H9 (cell line): Measurements from ENCODE around the gene DIRAS2. TPM values are rescaled to one million over a fixed set of nuclear protein-coding genes. Genes with fewer than 3 reads are reported as not detected.

Experiments used
- DNase-seq: peaks from one replicate; pipeline ENCODE4 v3.0.0-alpha.2; 2017
- H2AFZ ChIP-seq: one replicate; pipeline ENCODE4 v1.6.1; 2013; ENCODE audit warnings: mild to moderate bottlenecking, low read length, control low read depth, moderate library complexity
- H2AK5ac ChIP-seq: 2 replicates; pipeline ENCODE4 v1.6.1; 2013; ENCODE audit warnings: low read length, control low read depth, mixed read lengths; ENCODE audit not compliant: insufficient read length
- H2BK120ac ChIP-seq: one replicate; pipeline ENCODE4 v1.6.1; 2013; ENCODE audit warnings: low read depth, mild to moderate bottlenecking, low read length, control low read depth, inconsistent platforms; ENCODE audit not compliant: poor library complexity, severe bottlenecking
- H2BK12ac ChIP-seq: 2 replicates; pipeline ENCODE4 v1.6.1; 2013; ENCODE audit warnings: low read length, control low read depth, mixed read lengths, low read depth; ENCODE audit not compliant: insufficient read length
- H2BK15ac ChIP-seq: 2 replicates; pipeline ENCODE4 v1.6.1; 2013; ENCODE audit warnings: low read depth, low read length, control low read depth
- H2BK20ac ChIP-seq: one replicate; pipeline ENCODE4 v1.6.1; 2013; ENCODE audit warnings: low read depth, mild to moderate bottlenecking, low read length, control low read depth, inconsistent platforms; ENCODE audit not compliant: poor library complexity, severe bottlenecking
- H2BK5ac ChIP-seq: 2 replicates; pipeline ENCODE4 v1.6.1; 2013; ENCODE audit warnings: low read length, control low read depth, mixed read lengths; ENCODE audit not compliant: insufficient read length
- H3K14ac ChIP-seq: 2 replicates; pipeline ENCODE4 v1.6.1; 2013; ENCODE audit warnings: low read length, control low read depth; ENCODE audit not compliant: insufficient read depth
- H3K18ac ChIP-seq: 2 replicates; pipeline ENCODE4 v1.6.1; 2013; ENCODE audit warnings: low read depth, mild to moderate bottlenecking, mixed read lengths, low read length, control low read depth; ENCODE audit not compliant: insufficient read length
- H3K23ac ChIP-seq: 2 replicates; pipeline ENCODE4 v1.6.1; 2013; ENCODE audit warnings: low read length, control low read depth, mixed read lengths, low read depth; ENCODE audit not compliant: insufficient read length
- H3K23me2 ChIP-seq: 2 replicates; pipeline ENCODE4 v1.6.1; 2013; ENCODE audit warnings: low read depth, mild to moderate bottlenecking, mixed read lengths, low read length, control low read depth; ENCODE audit not compliant: insufficient read length, poor library complexity, severe bottlenecking
- H3K27ac ChIP-seq: 2 replicates; pipeline ENCODE4 v1.5.1; 2013; ENCODE audit warnings: low read length, control low read depth, mixed read lengths, low read depth; ENCODE audit not compliant: insufficient read length
- H3K27me3 ChIP-seq: 2 replicates; pipeline ENCODE4 v1.6.1; 2013; ENCODE audit warnings: low read length, control low read depth, inconsistent platforms; ENCODE audit not compliant: insufficient read depth
- H3K4ac ChIP-seq: 2 replicates; pipeline ENCODE4 v1.6.1; 2013; ENCODE audit warnings: low read depth, mild to moderate bottlenecking, control low read depth, inconsistent platforms, low read length, moderate library complexity
- H3K4me1 ChIP-seq: 2 replicates; pipeline ENCODE4 v1.6.1; 2013; ENCODE audit warnings: low read length, control low read depth, inconsistent platforms; ENCODE audit not compliant: insufficient read depth
- H3K4me2 ChIP-seq: 2 replicates; pipeline ENCODE4 v1.6.1; 2013; ENCODE audit warnings: low read length, control low read depth, mixed read lengths; ENCODE audit not compliant: insufficient read length, insufficient read depth
- H3K56ac ChIP-seq: 2 replicates; pipeline ENCODE4 v1.6.1; 2013; ENCODE audit warnings: low read depth, mild to moderate bottlenecking, mixed read lengths, low read length, control low read depth; ENCODE audit not compliant: insufficient read length
- H3K79me1 ChIP-seq: 2 replicates; pipeline ENCODE4 v1.6.1; 2013; ENCODE audit warnings: low read depth, mild to moderate bottlenecking, moderate library complexity, low read length, control low read depth, inconsistent platforms; ENCODE audit not compliant: insufficient read depth, poor library complexity, severe bottlenecking
- H3K79me2 ChIP-seq: 2 replicates; pipeline ENCODE4 v1.6.1; 2013; ENCODE audit warnings: low read length, control low read depth, inconsistent platforms; ENCODE audit not compliant: insufficient read depth
- H3K9ac ChIP-seq: 2 replicates; pipeline ENCODE4 v1.6.1; 2013; ENCODE audit warnings: low read length, control low read depth, mixed read lengths; ENCODE audit not compliant: insufficient read length; ENCODE audit errors: extremely low read depth
- H3K9me3 ChIP-seq: one replicate; pipeline ENCODE4 v1.6.1; 2013; ENCODE audit warnings: low read depth, low read length, inconsistent platforms; ENCODE audit not compliant: control insufficient read depth
- H3T11ph ChIP-seq: one replicate; pipeline ENCODE4 v1.6.1; 2013; ENCODE audit warnings: mild to moderate bottlenecking, low read length, control low read depth, inconsistent platforms
- H4K20me1 ChIP-seq: one replicate; pipeline ENCODE4 v1.6.1; 2013; ENCODE audit not compliant: control insufficient read depth, insufficient read length, insufficient read depth
- H4K5ac ChIP-seq: 2 replicates; pipeline ENCODE4 v1.6.1; 2013; ENCODE audit warnings: low read depth, mild to moderate bottlenecking, mixed read lengths, low read length, control low read depth; ENCODE audit not compliant: insufficient read length
- H4K8ac ChIP-seq: replicated peaks from 2 replicates; pipeline ENCODE4 v1.6.1; 2013; ENCODE audit warnings: low read length, control low read depth, mixed read lengths, low read depth; ENCODE audit not compliant: insufficient read length
- H4K91ac ChIP-seq: 2 replicates; pipeline ENCODE4 v1.6.1; 2013; ENCODE audit warnings: low read depth, mild to moderate bottlenecking, moderate library complexity, mixed read lengths, low read length, control low read depth; ENCODE audit not compliant: insufficient read length
- H3K27ac Mint-ChIP-seq, 3 experiments: 2 replicates in 2 of 3; 3 replicates in 1 of 3; pipeline ENCODE4 v1.8.0; 2020 to 2021; ENCODE audit warnings: mixed read lengths in 3 of 3, mild to moderate bottlenecking in 1 of 3, moderate library complexity in 1 of 3
- H3K27me3 Mint-ChIP-seq: 2 replicates; pipeline ENCODE4 v1.8.0; 2021; ENCODE audit warnings: low read depth, mild to moderate bottlenecking, moderate library complexity, mixed read lengths
- H3K36me3 Mint-ChIP-seq, 3 experiments: 2 replicates in 2 of 3; 3 replicates in 1 of 3; pipeline ENCODE4 v1.8.0; 2020 to 2021; ENCODE audit warnings: low read depth in 3 of 3, mixed read lengths in 3 of 3; ENCODE audit not compliant: insufficient read depth in 1 of 3
- H3K4me1 Mint-ChIP-seq, 2 experiments: 2 replicates each; pipeline ENCODE4 v1.8.0; 2020; ENCODE audit warnings: mixed read lengths in 2 of 2
- H3K4me3 Mint-ChIP-seq, 2 experiments: 2 replicates in 1 of 2; 3 replicates in 1 of 2; pipeline ENCODE4 v1.8.0; 2020 to 2021; ENCODE audit warnings: mild to moderate bottlenecking in 2 of 2, mixed read lengths in 2 of 2, moderate library complexity in 1 of 2
- H3K9me3 Mint-ChIP-seq, 2 experiments: 2 replicates in 1 of 2; 3 replicates in 1 of 2; pipeline ENCODE4 v1.8.0; 2020; ENCODE audit warnings: mild to moderate bottlenecking in 2 of 2, mixed read lengths in 2 of 2, moderate library complexity in 1 of 2
- WGBS: extraction: QIAGEN DNeasy Blood & Tissue Kit; methylation state at CpG from one replicate; pipeline ENCODE4 v1.1.7; 2013; ENCODE audit warnings: missing lambda C conversion rate, low lambda C conversion rate, mixed read lengths; ENCODE audit not compliant: insufficient read length; ENCODE audit errors: extremely low coverage; 5-methylcytosine and 5-hydroxymethylcytosine counted together
- total RNA-seq: library from RNA; stranded (reverse); gene quantifications from 2 replicates; pipeline ENCODE4 v1.2.1, GENCODE V29; 2021
- TF ChIP-seq, protein P1 (sequence below): fragments of 200-600 bp; sonication (generic); conservative IDR thresholded peaks from 3 replicates; pipeline ENCODE4 v1.8.0; 2021; ENCODE audit warnings: antibody characterized with exemption, mild to moderate bottlenecking

Gene DIRAS2
- total RNA-seq, 1 experiment from 2014 or later: not detected

DNA sequence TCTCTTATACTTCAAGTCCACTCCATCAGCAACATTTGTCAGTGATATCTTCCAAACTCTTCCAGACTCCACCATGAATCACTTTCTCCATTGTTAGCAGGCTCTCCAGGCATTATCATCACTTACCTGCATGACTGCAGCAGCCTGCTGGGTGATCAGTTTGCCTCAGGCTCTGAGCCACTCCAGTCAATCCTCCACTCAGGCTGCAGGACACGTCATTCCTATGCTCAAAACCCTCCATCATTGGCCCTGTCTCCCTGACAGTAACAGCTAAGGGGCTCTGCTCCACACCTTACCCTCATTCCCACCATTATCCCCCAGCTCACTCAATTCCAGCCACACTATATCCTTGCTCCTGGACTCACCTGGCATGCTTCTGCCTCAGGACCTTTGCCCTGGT lies 10.7 kb downstream of the DIRAS2 start:
- Mint-ChIP-seq H3K27ac (no peak overlapping the region), H3K4me1 (no peaks in the 10 kb centered on the region), H3K27me3 (no peaks in the 10 kb centered on the region), H3K4me3 (no peak overlapping the region), H3K9me3 (no peaks in the 10 kb centered on the region), H3K36me3 (no peaks in the 10 kb centered on the region)
- no peaks in the 10 kb centered on the region for H3K23me2 ChIP-seq
- no peaks in the 10 kb centered on the region for H3K27me3 ChIP-seq
- H2BK20ac ChIP-seq: no peak overlapping the region
- no peaks in the 10 kb centered on the region for H4K20me1 ChIP-seq
- H3K23ac ChIP-seq: no peak overlapping the region
- no peak overlapping the region for H3K56ac ChIP-seq
- WGBS: no CpG with 5 or more reads among the region's 1 CpG
- no peak overlapping the region for H4K8ac ChIP-seq
- H3K9ac ChIP-seq: no peak overlapping the region
- H2BK120ac ChIP-seq: no peak overlapping the region
- TF ChIP-seq, protein P1, sequence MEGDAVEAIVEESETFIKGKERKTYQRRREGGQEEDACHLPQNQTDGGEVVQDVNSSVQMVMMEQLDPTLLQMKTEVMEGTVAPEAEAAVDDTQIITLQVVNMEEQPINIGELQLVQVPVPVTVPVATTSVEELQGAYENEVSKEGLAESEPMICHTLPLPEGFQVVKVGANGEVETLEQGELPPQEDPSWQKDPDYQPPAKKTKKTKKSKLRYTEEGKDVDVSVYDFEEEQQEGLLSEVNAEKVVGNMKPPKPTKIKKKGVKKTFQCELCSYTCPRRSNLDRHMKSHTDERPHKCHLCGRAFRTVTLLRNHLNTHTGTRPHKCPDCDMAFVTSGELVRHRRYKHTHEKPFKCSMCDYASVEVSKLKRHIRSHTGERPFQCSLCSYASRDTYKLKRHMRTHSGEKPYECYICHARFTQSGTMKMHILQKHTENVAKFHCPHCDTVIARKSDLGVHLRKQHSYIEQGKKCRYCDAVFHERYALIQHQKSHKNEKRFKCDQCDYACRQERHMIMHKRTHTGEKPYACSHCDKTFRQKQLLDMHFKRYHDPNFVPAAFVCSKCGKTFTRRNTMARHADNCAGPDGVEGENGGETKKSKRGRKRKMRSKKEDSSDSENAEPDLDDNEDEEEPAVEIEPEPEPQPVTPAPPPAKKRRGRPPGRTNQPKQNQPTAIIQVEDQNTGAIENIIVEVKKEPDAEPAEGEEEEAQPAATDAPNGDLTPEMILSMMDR: no peak
- no peak overlapping the region for H2AFZ ChIP-seq
- H2AK5ac ChIP-seq: no peak overlapping the region
- no peak for DNase-seq
- H3T11ph ChIP-seq: no peak overlapping the region
- H2BK15ac ChIP-seq: no peak overlapping the region
- no peak overlapping the region for H3K27ac ChIP-seq
- H3K4me1 ChIP-seq: no peaks in the 10 kb centered on the region
- H3K4ac ChIP-seq: no peak overlapping the region
- H3K18ac ChIP-seq: no peak overlapping the region
- no peak overlapping the region for H2BK12ac ChIP-seq
- H4K5ac ChIP-seq: no peak overlapping the region
- H3K4me2 ChIP-seq: no peak overlapping the region
- H2BK5ac ChIP-seq: no peak overlapping the region
- no peaks in the 10 kb centered on the region for H3K79me1 ChIP-seq
- no peak overlapping the region for H4K91ac ChIP-seq
- no peak overlapping the region for H3K14ac ChIP-seq
- no peaks in the 10 kb centered on the region for H3K79me2 ChIP-seq
- no peaks in the 10 kb centered on the region for H3K9me3 ChIP-seq
